VCaP (cell line): ENCODE measurements around the gene CSNK1A1.
"Not testable (repeated sequence)": the region's sequence is repeated elsewhere in the genome, so short reads cannot be mapped to it uniquely, and the experiment has no call there.

Experiments used
- H3K27ac ChIP-seq: fragments of 450-650 bp; 2 replicates; pipeline ENCODE4 v1.5.1; 2017
- CTCF ChIP-seq: fragments of 450-650 bp; conservative IDR thresholded peaks from 2 replicates; pipeline ENCODE4 v1.5.1; 2017; ENCODE audit warnings: mild to moderate bottlenecking, moderate library complexity

CSNK1A1 gene

GRCh38 chr5:149452665-149453617 lies 98.3 kb downstream of the CSNK1A1 start:
- H3K27ac ChIP-seq: peak overlapping the region; percentile 44; the same call in 1 of the 2 replicates
- no peak for TF ChIP-seq CTCF

GRCh38 chr5:149452007-149452664 lies 99.1 kb downstream of the CSNK1A1 start:
- peak overlapping the region; percentile 44; the same call in 1 of the 2 replicates for H3K27ac ChIP-seq
- TF ChIP-seq CTCF: no peak

- no peak overlapping the region for H3K27ac ChIP-seq
- TF ChIP-seq CTCF: no peak
These were observed 101.0 kb downstream of the CSNK1A1 start for GRCh38 chr5:149450199-149450598.

- peak; percentile 24; the same call in 1 of the 2 replicates for TF ChIP-seq CTCF
- H3K27ac ChIP-seq: no peak overlapping the region
These were observed 102.2 kb downstream of the CSNK1A1 start for GRCh38 chr5:149448831-149449714.

GRCh38 chr5:149448431-149448830 lies 102.8 kb downstream of the CSNK1A1 start:
- no peak overlapping the region for H3K27ac ChIP-seq
- no peak for TF ChIP-seq CTCF

GRCh38 chr5:149447373-149448367 lies 103.6 kb downstream of the CSNK1A1 start:
- H3K27ac ChIP-seq: no peak overlapping the region
- no peak for TF ChIP-seq CTCF

- not testable (repeated sequence) for H3K27ac ChIP-seq
These were observed 104.4 kb downstream of the CSNK1A1 start for GRCh38 chr5:149446794-149447193.
